COLO668 (cell line): ENCODE data around the gene TBL1XR1.

ENCODE experiments used
- DNase-seq: peaks from one replicate; lab custom pipeline; 2025; ENCODE audit not compliant: unreplicated experiment; lab: John Stamatoyannopoulos, UW

TBL1XR1 gene

GRCh38 chr3:176970770-176971169, 226.5 kb downstream of the TBL1XR1 start:
- DNase-seq: no peak

GRCh38 chr3:176969506-176969905, 227.8 kb downstream of the TBL1XR1 start:
- no peak for DNase-seq
